Stimulated activated CD8-positive, alpha-beta memory T cell treated with anti-CD3 and anti-CD28 coated beads, Interleukin-7, amount 100 ng/mL, for 1 hour (primary cell): Measurements from ENCODE around the gene LIMS1.

Source experiments
- DNase-seq, 2 donors: peaks; one replicate each; pipeline ENCODE4 v3.0.0-alpha.2; 2020; ENCODE audit warnings: low read depth in 2 of 2

LIMS1 gene

DNA sequence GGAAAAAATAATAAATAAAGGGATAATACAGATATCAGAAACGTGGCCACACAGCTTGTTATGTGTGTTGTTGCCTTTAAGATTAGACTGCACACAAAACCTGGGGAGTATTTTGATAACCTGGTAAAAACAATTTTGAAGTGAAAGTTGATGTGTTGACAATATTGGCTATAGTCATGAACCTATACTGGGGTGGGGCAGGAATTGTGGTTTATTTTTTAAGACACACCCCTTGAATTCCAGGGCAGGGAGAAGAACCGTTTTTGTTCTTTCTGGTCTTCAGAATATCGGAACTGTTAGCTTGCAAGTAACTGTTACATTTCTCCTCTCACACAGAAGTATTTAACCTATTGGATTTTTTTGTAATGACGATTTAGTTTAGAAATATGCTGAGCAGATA, 80.4 kb downstream of the LIMS1 start:
- no peak for DNase-seq

DNA sequence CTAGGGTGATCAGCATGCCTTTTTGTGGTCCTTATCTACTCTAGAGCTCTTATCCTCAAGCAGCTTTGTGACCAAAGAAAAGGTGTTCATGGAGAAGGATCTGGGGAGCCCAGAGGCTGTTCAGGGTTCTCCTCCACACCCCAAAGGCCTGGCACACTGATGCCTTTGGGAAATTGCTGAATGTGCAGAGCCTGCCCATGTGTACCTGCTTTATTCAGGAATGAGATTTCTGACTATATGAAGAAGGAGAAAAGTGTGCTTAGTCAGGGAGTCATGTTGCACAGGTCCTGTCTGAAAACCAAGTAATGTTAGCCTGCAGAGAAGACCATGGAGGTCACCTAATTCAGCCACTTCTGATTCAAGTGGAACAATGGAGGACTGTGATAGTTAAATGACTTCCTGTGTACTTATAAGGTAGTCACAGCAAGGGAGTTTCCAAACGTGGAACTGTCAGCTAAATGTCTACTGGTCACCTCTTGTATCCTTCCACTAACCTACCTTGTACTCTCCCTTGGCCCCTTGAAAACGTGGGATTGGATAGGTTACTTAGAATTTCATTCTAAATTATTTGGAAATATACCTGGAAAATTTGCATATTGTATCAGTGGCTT, 81.3 kb downstream of the LIMS1 start:
- DNase-seq: no peak

DNA sequence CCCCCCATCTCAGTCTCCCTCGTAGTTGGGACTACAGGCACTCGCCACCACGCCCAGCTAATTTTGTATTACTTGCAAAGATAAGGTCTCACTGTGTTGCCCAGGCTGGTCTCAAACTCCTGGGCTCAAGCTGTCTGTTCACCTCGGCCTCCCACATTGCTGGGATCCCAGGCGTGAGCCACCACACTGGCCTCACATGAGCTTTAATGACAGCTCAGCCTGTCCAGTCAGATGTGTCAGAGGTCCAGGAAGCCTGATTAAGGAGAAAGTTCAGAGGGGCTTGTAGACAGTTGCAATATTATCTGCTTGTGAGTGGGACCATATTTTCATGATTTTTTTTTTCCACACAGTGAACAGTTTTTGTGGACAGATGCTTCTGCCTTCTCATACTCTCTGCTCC, 82.0 kb downstream of the LIMS1 start:
- no peak for DNase-seq

DNA sequence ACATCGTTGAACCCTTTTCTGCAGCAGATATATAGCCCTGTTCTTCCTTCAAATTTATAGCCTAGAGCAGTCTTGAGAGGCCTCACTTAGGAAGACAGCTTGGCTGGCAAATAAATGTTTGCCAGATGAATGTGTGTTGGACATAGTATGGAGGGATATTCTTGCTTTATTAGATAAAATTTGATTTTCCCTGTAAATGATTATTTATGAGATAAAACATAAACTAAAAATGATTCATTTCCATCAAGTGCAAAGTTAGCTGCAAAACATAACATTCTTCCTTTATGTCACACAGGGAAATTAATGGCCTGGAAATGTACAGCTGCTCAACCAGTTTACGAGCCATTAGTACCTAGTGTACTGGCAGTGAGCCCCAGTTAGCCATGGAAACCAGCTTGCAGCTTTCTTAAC, 82.5 kb downstream of the LIMS1 start:
- DNase-seq: no peak

DNA sequence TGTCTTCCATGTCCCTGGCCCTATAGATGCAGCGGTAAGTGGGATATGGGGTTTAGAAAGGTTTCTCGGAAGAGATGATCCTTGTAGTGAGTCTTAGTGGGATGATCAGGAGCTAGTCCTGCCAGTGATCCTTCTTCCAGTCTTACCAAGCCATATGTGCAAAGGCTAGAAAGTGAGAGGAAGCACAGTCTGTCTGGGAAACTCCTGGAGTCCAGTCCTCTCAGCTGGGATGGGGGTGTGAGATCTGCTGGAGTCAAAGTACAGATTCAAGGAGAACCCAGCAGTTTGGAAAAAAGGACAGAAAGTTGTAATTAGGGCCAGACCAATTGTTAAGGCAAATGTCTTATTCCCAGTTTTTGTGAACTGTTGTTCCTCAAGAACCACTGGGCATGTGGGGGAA, 83.3 kb downstream of the LIMS1 start:
- DNase-seq: no peak

DNA sequence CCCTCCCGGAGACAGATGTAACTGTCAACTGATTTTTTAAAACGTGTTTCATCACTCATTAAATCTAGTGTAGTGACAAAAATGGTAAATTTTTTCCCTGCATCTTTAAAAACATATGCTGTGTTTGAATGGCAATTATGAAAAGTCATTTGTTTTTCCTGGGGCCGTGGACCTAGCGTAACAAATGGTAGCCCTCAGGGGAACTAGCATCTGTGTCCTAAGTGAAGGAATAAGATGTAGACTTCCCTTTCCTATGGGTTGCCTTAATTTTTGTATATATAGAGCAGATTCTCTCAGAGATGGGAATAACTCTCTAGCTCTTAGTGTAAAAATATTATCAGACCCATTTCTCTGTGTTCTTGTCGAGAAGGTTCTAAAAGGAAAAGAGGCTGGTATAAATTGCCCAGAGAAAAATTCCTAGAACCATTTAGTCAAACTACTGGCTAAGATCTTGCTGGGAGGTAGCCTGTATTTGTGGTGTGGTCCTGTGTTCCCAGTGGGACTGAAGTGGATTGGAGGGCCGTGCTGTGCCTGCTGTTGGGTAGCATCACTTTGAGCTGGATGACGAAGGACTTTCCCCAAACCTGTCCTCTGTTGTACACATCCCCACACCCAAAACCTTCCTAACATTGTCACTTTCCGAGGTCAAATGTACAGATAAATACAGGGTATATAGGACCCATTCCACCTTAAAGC, 85.8 kb downstream of the LIMS1 start:
- no peak for DNase-seq

DNA sequence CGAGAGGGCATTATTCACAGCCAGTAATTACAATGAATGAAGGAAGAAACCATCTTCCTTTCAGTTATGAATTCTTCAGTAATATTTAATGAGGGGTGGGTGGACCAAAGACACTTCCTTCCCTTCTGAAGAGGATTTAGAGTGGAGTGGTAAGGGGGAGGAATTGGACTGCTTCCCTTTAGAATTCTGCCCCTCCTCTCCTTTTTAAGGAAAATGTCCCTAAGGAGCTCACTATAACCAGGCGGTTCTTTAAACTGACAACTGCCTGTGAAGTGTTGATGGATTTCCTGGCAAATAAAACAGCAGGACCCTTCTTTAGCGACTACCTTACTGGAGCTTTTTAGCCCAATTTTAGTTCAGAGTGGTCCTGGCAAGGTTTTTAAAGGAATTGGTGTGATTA, 86.4 kb downstream of the LIMS1 start:
- DNase-seq: no peak

DNA sequence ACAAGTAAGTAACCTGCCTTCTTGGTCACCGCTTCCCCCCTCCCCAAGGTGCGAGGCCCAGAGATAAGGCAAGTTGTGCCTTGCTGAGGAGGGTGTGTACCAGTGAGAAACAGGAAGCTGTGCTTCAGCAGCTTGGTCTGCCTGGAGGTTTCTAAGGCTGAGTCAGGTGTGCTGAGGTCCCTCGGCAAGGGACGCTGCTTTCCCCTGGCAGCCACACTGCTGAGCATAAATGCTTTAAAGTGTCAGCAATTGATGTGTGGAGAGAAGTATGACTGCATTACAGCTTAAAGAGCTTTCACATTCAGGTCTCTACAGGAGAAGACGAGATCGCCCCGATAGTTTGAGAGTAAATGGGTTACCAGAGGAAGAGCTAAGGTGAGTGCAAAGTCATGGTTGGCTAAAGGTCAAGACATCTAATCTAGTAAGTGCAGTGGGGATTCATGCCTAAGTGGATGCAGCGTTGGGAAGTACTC, 86.9 kb downstream of the LIMS1 start:
- DNase-seq: peak; percentile 42 to 50

DNA sequence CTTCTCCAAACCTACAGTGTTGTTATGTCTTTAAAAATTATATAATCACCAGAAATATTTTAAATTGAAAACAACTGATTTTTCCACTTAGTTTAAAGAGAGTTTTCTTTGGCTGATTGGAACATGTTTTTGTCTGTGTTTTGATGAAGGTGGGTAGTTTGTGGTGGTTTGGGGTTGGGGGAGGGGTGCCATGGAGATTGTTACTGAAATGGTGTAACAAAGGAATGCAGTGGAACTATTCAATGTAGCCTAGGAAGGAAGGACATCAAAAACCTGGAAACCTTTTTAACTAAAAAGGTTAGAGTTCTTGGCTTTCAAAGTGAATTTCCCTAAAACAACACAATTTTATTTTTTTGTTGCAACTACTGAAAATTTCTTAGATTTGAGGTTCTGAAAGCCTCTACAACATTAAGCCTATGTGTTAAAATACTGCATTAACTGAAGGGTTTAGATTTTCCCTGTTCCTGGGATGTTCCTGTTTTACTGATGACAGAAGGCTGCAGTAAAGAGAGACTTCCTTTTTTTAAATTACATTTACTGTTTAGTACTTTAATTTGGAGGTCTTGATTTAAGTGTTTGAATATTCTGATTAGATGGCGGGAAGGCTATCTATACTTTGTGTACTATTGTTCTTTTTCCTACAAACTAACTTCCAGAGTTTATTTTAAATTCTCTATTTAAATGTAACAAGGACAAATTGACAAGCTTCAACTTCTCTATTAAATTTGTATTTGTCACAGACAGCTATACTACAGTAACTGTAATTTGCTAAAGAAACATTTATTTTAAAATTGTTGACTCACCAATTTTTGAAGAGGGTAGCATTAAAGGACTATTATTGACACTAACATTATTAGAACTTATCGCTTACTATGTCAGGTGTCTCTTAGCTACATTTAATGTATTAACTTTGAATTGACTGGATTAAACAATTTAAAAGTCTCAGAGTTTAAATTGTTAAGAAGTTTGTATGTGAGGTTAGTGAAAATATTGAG, 87.7 kb downstream of the LIMS1 start:
- DNase-seq: no peak

DNA sequence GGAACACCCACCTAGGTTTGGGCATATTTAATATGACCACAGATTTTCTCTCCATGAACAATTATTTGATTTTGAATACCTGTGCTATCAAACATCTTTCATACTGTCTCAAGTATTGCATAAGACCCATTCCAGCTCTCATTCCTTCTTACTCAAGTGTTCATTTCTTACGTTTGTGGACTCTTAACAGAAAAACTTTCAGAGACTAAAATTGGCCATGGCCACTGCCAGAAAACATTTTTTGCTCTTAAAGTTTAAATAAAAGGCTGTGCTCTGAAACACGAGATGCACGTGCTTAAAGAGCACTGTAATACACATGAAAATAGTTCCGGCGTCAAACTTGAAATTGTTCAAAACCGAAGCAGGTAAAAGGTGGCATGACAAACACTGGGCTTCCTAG, 89.3 kb downstream of the LIMS1 start:
- DNase-seq: no peak

DNA sequence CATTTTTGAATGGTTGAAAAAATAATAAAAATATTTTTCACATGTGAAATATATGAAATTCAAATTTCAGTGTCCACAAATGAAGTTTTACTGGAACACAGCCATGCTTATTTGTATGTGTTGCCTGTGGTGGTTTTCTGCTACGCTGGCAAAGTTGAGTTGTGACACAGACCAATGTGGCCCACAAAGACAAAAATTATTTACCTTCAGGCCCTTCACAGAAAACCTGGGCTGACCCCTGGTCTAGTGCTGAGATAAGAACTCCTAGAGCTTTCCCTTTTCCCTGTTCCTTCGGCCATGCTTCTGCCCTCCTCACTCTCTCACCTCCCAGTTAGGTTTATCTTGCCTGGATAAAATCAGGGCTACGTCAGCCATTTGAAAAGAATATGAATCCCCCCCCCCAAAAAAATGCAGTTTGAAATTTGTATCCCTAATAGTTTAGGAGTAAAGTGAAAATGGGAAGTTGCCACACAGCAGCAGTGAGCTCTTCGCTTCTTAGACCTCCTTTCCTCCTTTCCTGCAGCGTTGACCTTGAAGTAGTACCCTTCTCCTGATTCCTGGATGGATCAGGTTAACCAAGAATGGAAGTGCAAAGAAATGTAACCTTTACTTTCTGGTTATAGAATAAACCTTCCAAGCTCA, 91.0 kb downstream of the LIMS1 start:
- no peak for DNase-seq

DNA sequence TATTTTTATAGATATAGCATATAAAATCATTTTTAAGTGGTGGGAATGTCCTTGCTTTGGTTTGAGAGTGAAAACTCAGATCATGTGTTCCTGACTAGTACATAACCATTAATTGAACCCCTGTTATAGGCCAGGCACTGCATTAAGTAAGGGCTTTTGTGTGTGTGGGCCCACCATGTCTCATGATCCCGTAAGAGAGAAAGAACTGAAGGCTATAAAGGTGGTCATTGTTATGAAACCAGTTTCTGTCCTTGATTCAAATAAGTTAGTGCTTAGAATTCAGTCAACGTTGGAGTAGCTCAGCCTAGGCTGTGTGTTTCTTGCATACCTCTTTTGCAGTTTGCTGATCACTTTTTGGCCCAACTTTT, 91.5 kb downstream of the LIMS1 start:
- DNase-seq: no peak

DNA sequence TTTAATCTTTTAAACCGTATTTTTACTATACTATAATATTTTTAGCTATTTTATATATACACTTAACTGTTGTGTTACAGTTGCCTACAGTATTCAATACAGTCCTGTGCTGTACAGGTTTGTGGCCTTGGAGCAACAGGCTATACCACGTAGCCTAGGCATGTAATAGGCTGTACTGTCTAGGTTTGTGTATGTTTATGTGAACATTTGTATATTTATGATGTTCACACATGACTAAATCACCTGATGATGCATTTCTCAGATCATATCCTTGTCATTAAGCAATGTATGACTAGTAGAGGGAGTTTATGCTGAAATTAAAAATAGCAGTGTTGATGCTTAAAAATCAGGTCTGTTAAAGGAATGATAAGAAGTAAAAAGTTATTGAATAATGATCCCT, 92.7 kb downstream of the LIMS1 start:
- DNase-seq: no peak

DNA sequence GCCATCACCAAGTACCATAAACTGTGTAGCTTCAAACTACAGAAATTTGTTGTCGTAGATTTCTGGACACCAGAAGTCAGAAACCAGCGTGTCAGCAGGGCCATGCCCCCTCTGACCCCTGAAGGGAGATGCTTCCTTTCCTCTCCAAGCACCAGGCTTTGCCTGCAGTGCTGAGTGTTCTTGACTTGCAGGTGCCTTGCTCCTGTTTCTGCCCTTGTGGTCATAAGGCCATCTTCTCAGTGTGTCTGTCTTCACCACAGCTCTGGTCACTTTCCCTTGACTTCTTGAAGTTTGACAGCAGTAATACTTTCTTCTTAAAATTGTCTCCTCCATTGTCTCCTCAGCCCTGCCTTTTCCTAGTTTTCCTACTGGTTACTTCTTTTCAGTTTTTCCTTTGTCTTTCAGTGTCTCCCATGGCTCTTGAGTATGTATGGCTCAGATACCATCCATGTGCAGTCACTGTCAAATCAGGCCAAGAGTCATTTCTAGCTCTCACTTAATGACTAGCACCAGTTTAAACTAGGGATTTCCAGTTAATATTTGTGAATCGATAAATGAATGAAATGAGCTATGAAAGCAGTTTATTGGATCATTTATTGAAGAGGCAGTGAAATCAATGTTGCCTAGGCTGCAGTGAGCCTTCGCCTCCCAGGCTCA, 93.8 kb downstream of the LIMS1 start:
- no peak for DNase-seq

DNA sequence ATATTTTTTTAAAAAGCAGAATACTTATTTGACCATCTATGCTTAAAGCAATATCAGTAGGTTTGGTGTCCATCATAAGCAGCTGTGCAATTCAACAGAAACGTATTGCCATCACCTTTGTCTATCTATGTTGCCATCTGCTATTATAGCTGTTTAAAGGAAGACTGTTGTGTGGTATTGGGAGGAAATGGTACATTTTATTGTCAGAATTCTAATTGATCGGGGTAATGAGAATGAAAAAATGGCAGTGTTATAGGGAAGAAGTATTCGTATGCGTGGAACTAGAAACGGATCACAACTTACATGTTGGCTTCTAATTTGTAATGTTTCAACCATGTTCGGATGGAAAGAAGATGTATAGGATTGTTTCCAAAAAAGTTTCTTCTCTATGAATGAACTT, 94.7 kb downstream of the LIMS1 start:
- DNase-seq: no peak

DNA sequence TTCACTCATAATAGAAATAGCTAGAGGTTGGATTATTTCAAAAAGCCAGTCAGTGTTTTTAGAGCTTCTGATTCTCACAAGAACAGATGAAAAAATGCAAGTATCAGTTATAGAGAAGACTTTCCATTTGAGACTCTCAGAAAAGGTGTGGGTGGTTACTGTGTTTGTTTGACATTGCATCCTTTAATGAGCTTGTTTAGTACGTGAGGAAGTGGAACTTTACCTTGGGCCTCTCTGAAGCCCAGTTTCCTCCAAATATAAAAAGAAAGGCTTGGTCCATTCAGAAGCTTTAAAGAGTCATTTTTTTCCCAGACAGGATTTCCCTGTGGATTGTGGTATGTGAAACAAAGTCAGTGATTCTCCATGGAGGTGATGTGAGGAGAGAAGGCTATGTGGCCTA, 95.1 kb downstream of the LIMS1 start:
- no peak for DNase-seq

DNA sequence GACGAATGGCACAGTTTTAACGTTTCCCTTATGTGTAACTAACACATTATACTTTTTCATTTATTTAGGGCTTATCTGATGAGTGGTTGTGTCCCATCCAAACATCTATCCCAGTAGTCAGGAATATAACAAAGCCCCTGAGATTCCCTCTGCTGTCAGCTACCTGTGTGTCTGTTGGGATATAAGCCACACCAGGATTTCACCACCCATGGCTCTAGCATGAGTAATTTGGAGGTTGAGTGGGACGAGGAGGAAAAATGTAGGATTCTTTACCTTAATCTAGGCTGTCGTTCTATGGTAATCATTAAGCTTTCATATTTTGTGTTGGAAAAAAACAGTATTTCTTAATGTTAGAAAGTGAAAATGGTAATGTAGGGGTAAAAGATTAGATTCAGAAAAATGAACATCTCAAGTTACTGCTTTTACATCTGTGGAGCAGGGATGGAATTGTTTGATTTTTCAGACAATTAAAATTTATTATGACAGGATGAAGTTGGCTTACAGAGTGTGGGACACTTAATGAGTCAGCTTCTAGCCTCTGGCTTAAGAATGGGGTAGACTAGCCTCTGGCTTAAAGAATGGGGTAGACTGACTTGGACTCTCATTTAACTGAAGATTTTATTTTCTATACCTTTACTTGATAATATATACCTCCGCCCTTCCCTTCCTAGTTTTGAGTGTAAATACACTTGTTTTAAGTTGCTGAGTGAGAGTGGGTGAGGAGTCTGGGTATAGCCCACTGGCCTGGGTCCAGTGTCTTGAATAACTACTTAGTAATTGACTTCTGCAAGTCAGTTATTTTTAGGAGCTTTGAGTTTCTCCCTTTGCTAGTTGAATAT, 96.5 kb downstream of the LIMS1 start:
- DNase-seq: no peak

DNA sequence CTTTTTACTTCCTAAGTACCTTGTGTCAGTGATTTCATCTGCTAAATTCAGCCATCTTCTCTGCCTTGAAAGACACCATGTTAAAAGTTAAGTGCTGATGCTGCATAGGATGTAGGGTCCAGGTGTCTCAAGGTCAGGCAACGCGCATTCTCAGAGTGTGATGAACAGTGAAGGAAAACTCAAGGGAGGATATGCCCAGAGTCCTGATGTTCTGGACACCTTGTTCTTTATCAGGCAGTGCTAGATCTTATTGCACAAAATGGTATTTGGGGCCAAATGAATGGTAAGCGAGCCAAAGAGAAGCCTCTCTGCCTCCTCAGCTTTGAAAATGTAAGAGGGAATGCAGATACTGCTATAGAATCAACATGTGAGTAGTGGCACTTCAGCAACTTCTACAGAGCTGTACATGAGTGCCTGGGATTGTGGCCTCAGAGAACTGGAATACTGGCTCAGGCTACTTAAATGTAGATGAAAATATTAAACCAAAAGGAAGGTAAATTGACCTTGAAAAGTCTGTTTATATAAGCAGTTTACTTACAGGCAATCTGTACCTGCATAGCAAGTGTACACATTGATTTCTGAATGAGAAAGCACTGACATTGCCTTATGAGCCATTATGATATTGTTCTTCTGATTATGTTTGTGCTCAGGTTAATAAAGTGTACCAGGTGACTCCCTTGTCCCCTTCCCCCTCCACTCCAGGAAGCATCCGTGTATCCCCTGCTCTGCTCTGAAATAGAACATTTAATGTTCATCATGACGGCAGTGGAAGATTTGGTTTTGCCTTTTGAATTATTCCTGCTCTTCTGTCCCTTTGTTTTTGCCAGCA, 98.3 kb downstream of the LIMS1 start:
- DNase-seq: no peak

DNA sequence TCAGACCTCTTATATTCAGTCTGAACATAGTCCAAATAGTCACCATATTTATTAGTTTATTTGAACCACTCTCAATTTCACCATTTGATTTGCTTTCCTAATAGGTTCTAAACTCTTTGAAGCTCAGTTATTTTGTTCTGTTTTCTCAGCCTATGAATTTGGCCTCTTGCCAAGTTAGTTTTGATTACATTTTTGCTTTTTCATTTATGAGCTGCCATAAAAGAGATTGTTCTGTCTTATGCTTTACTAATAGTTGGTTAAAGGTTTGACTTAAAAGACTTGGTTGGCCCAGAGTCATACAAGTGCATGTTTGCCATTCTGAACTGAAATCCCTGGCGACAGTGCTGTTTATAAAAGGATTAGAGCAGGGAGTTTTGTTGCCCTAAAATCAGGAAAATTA, 99.1 kb downstream of the LIMS1 start:
- DNase-seq: no peak

DNA sequence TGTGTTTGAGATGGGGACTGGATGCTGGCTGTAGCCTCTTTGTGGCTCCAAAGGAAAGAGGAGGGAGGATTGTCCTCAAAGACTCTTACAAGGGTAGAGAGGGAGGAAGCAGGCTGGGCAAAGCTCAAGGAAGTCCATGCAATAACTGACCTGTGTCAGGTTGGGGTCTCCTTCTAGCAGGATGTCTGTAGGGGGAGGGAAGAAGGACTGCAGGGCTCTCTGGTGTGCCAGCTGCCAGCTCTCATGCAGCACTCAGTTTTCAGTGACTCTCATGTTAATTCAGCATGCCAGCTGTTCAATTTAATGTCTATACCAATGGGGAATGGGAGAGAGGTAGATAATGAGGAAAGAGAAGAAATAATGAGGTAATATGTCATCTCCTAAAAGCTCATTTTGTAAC, 99.7 kb downstream of the LIMS1 start:
- DNase-seq: no peak
